ENCODE measurements around the gene DYNC1I2.

DNA sequence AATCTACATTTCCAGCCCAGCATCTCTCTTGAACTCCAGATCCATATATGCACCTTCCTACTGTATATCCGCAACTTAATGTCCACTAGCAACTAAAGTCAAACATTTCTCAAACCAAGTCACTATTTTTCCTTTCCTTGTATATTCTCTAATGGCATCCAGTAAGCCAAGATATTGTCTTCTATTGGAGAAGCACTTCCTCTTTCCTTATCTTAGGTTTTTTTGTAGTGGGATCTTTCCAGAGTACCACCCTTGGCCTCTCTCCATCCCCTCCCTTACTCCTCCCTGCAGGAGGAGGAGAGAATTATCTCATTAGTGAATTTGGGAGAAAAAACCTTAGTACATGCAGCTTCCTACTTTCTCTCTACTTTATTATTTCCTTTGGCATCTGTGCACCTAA, 8.7 kb upstream of the DYNC1I2 start:
- TF ChIP-seq, protein P1, sequence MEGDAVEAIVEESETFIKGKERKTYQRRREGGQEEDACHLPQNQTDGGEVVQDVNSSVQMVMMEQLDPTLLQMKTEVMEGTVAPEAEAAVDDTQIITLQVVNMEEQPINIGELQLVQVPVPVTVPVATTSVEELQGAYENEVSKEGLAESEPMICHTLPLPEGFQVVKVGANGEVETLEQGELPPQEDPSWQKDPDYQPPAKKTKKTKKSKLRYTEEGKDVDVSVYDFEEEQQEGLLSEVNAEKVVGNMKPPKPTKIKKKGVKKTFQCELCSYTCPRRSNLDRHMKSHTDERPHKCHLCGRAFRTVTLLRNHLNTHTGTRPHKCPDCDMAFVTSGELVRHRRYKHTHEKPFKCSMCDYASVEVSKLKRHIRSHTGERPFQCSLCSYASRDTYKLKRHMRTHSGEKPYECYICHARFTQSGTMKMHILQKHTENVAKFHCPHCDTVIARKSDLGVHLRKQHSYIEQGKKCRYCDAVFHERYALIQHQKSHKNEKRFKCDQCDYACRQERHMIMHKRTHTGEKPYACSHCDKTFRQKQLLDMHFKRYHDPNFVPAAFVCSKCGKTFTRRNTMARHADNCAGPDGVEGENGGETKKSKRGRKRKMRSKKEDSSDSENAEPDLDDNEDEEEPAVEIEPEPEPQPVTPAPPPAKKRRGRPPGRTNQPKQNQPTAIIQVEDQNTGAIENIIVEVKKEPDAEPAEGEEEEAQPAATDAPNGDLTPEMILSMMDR (IDR thresholded peaks at IDR 0.05): no peak
- TF ChIP-seq POLR2A (IDR thresholded peaks at IDR 0.05): no peak

All from uterus (tissue), 2 donors.